ENCODE measurements around the gene SLC25A27. TPM values are rescaled to one million over a fixed set of nuclear protein-coding genes. Genes with fewer than 3 reads are reported as not detected.

Gene SLC25A27
- polyA plus RNA-seq, 3 donors: 0.34 to 1.7 TPM; not detected in 1

DNA sequence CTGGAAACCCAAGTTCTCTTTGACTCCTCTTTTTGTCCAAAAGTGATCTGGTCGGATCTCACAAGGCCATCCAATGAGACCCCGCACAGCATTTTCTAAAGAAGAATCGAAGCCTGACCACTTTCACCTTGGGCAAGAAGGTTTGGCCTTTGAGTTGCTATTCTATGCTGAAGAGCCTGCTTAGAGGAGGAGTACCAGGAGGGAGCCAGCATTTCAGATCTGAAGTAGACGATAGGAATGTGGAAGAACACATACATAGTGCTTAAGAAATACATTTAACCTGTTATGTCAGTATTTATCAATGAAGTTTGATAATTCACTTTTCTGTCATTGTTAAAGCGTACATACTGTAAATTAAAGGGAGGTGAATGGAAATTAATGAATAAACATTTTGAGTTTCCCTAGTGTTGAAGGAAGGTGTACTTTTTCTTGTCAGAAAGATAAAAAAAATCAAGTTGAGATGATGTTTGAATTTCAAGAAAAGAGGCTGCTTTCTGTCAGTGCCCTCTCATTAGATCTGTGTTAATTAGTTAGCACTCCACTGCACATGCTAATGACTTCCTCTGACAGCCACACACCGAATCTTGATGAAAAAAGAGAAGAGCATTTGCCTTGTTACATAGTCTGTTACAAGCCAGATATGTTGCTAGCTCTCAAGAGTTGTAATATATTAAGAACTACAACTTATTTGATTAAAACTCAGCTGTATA is 24.0 kb downstream of the SLC25A27 start:
- no peaks in the 10 kb centered on the region for H3K27me3 ChIP-seq (ENCODE audit: control insufficient read depth in 2 of 2, insufficient read depth in 2 of 2, low read length in 2 of 2)
- Mint-ChIP-seq H3K4me3 (no peak overlapping the region), H3K36me3 (no peaks in the 10 kb centered on the region), H3K27ac (no peak overlapping the region), H3K9me3 (peaks cover 0 to 3% (median 0%) of the 10 kb centered on the region in 7 donors), H3K4me1 (no peaks in the 10 kb centered on the region), H3K27me3 (ENCODE audit: low read depth in 3 of 3) (peaks cover 0 to 4% (median 1%) of the 10 kb centered on the region in 3 donors)
- no peak for DNase-seq
- H3K79me2 ChIP-seq (ENCODE audit: insufficient read depth, low read length): no peaks in the 10 kb centered on the region
- no peaks in the 10 kb centered on the region for H3K4me1 ChIP-seq (ENCODE audit: control insufficient read depth in 1 of 2, insufficient read depth in 2 of 2, low read length in 2 of 2)
- no peak overlapping the region for H3K4me3 ChIP-seq (replicated peaks in 1 of 3; ENCODE audit: low read depth in 2 of 3, low read length in 3 of 3)
- no peak overlapping the region for H3K4me2 ChIP-seq (replicated peaks; ENCODE audit: extremely low read depth, low read length, poor library complexity, severe bottlenecking)
- no peak overlapping the region for H2AFZ ChIP-seq (ENCODE audit: insufficient read depth, low read depth, low read length, poor library complexity, severe bottlenecking)
- H3K9ac ChIP-seq (ENCODE audit: insufficient read depth, low read length, poor library complexity, severe bottlenecking): no peak overlapping the region
- no peaks in the 10 kb centered on the region for H3K9me3 ChIP-seq (replicated peaks in 1 of 2; ENCODE audit: control insufficient read depth in 1 of 2, insufficient read depth in 1 of 2, low read length in 2 of 2)
- WGBS (ENCODE audit: insufficient coverage): 100% methylated on average over 3 of the region's 6 CpGs
- intact Hi-C loops (cut with micrococcal nuclease): no loop called here
- H3K27ac ChIP-seq (ENCODE audit: low read depth in 1 of 2, low read length in 2 of 2): no peak overlapping the region
- TF ChIP-seq, protein P1, sequence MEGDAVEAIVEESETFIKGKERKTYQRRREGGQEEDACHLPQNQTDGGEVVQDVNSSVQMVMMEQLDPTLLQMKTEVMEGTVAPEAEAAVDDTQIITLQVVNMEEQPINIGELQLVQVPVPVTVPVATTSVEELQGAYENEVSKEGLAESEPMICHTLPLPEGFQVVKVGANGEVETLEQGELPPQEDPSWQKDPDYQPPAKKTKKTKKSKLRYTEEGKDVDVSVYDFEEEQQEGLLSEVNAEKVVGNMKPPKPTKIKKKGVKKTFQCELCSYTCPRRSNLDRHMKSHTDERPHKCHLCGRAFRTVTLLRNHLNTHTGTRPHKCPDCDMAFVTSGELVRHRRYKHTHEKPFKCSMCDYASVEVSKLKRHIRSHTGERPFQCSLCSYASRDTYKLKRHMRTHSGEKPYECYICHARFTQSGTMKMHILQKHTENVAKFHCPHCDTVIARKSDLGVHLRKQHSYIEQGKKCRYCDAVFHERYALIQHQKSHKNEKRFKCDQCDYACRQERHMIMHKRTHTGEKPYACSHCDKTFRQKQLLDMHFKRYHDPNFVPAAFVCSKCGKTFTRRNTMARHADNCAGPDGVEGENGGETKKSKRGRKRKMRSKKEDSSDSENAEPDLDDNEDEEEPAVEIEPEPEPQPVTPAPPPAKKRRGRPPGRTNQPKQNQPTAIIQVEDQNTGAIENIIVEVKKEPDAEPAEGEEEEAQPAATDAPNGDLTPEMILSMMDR (IDR thresholded peaks at IDR 0.05): no peak
- H4K20me1 ChIP-seq (ENCODE audit: insufficient read depth, low read length): no peaks in the 10 kb centered on the region
- no peaks in the 10 kb centered on the region for H3K36me3 ChIP-seq (replicated peaks in 1 of 2; ENCODE audit: control insufficient read depth in 1 of 2, insufficient read depth in 2 of 2, low read length in 2 of 2)

DNA sequence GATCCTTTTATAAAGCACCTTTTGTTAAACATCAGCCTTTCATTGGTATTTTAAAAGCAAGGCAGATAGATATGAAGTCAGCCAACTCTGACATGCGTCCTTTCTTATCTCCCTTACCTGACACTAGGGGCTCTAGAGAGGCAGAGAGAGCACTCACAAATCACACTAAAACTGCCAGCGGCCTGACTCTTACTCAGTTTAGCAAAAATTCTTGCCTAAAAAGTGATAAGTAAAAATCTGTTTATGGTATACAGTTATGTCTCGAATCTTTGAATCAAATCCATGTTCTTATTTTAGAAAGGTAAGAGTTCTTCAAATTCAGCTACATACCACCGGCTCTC is 24.5 kb downstream of the SLC25A27 start:
- no peaks in the 10 kb centered on the region for H3K9me3 ChIP-seq (replicated peaks in 1 of 2; ENCODE audit: control insufficient read depth in 1 of 2, insufficient read depth in 1 of 2, low read length in 2 of 2)
- H3K27ac ChIP-seq (ENCODE audit: low read depth in 1 of 2, low read length in 2 of 2): no peak overlapping the region
- no peaks in the 10 kb centered on the region for H3K36me3 ChIP-seq (replicated peaks in 1 of 2; ENCODE audit: control insufficient read depth in 1 of 2, insufficient read depth in 2 of 2, low read length in 2 of 2)
- no peak for DNase-seq
- WGBS (ENCODE audit: insufficient coverage): no CpG with 5 or more reads among the region's 4 CpGs
- H3K4me1 Mint-ChIP-seq: no peaks in the 10 kb centered on the region
- no peaks in the 10 kb centered on the region for H3K36me3 Mint-ChIP-seq
- peaks cover 0 to 3% (median 0%) of the 10 kb centered on the region in 7 donors for H3K9me3 Mint-ChIP-seq
- intact Hi-C loops (cut with micrococcal nuclease): no loop called here
- no peaks in the 10 kb centered on the region for H3K27me3 ChIP-seq (ENCODE audit: control insufficient read depth in 2 of 2, insufficient read depth in 2 of 2, low read length in 2 of 2)
- no peak overlapping the region for H3K9ac ChIP-seq (ENCODE audit: insufficient read depth, low read length, poor library complexity, severe bottlenecking)
- no peak overlapping the region for H3K4me2 ChIP-seq (replicated peaks; ENCODE audit: extremely low read depth, low read length, poor library complexity, severe bottlenecking)
- no peak overlapping the region for H3K4me3 ChIP-seq (replicated peaks in 1 of 3; ENCODE audit: low read depth in 2 of 3, low read length in 3 of 3)
- H3K4me3 Mint-ChIP-seq: no peak overlapping the region
- H3K27me3 Mint-ChIP-seq (ENCODE audit: low read depth in 3 of 3): peaks cover 0 to 4% (median 1%) of the 10 kb centered on the region in 3 donors
- no peaks in the 10 kb centered on the region for H4K20me1 ChIP-seq (ENCODE audit: insufficient read depth, low read length)
- no peak overlapping the region for H3K27ac Mint-ChIP-seq
- TF ChIP-seq, protein P1 (IDR thresholded peaks at IDR 0.05): peak; percentile 17
- H2AFZ ChIP-seq (ENCODE audit: insufficient read depth, low read depth, low read length, poor library complexity, severe bottlenecking): no peak overlapping the region
- no peaks in the 10 kb centered on the region for H3K79me2 ChIP-seq (ENCODE audit: insufficient read depth, low read length)
- H3K4me1 ChIP-seq (ENCODE audit: control insufficient read depth in 1 of 2, insufficient read depth in 2 of 2, low read length in 2 of 2): no peaks in the 10 kb centered on the region

Measured in CD14-positive monocyte (primary cell).